H1 (cell line): ENCODE measurements around the gene TRIM41. TPM values are rescaled to one million over a fixed set of nuclear protein-coding genes. Genes with fewer than 3 reads are reported as not detected.

Source experiments
- CHD2 ChIP-seq: IDR thresholded peaks from 2 replicates; pipeline ENCODE4 v1.6.1; 2012; ENCODE audit warnings: low read length, improper control_type of control experiment
- CREB1 ChIP-seq: IDR thresholded peaks from 2 replicates; pipeline ENCODE4 v1.6.1; 2012; ENCODE audit warnings: inconsistent platforms
- GTF2F1 ChIP-seq: IDR thresholded peaks from 2 replicates; pipeline ENCODE4 v1.6.1; 2012; ENCODE audit warnings: low read depth, low read length, improper control_type of control experiment, borderline replicate concordance
- KDM1A ChIP-seq: fragments of 200-600, 300-600 bp; sonication (generic); IDR thresholded peaks from 2 replicates; pipeline ENCODE4 v1.7.1; 2016; ENCODE audit warnings: mild to moderate bottlenecking, low read length, borderline replicate concordance
- POLR2A ChIP-seq, 2 experiments: IDR thresholded peaks; 1 replicate in 1 of 2; 2 replicates in 1 of 2; pipeline ENCODE4 v1.6.1; 2011; ENCODE audit warnings: low read depth in 2 of 2, low read length in 2 of 2, mild to moderate bottlenecking in 2 of 2; ENCODE audit errors: control extremely low read depth in 1 of 2
- POLR2AphosphoS5 ChIP-seq: IDR thresholded peaks from 2 replicates; pipeline ENCODE4 v1.6.1; 2011; ENCODE audit warnings: low read depth, low read length
- SAP30 ChIP-seq: fragments of 300-600 bp; sonication (generic); IDR thresholded peaks from 2 replicates; pipeline ENCODE4 v1.7.1; 2012; ENCODE audit warnings: low read length, moderate library complexity, mild to moderate bottlenecking, inconsistent platforms; ENCODE audit not compliant: insufficient read depth, insufficient replicate concordance
- TAF1 ChIP-seq: IDR thresholded peaks from 2 replicates; pipeline ENCODE4 v1.6.1; 2011; ENCODE audit warnings: mild to moderate bottlenecking, low read depth, low read length
- TBP ChIP-seq: IDR thresholded peaks from 2 replicates; pipeline ENCODE4 v1.6.1; 2011; ENCODE audit warnings: low read depth, low read length, improper control_type of control experiment
- TCF12 ChIP-seq: IDR thresholded peaks from 2 replicates; pipeline ENCODE4 v1.6.1; 2011; ENCODE audit warnings: low read depth, mild to moderate bottlenecking, low read length
- ZNF274 ChIP-seq: IDR thresholded peaks from 2 replicates; pipeline ENCODE4 v1.7.0; 2012; ENCODE audit warnings: low read length, borderline replicate concordance; ENCODE audit errors: extremely low read depth
- polyA plus RNA-seq, 7 experiments: library from polyadenylated mRNA; depleted of rRNA in 3 of 7; stranded (reverse) in 5 of 7; unstranded in 2 of 7; fragments of >200 nt in 5 of 7; fragments of 200-250 nt in 2 of 7; gene quantifications; 1 replicate in 5 of 7; 2 replicates in 1 of 7; 4 replicates in 1 of 7; pipeline versions ENCODE4 v1.2.1 to v1.2.3, GENCODE V29; 2011 to 2013; ENCODE audit warnings: missing spikeins in 2 of 7, mixed read lengths in 2 of 7
- total RNA-seq: library from RNA; stranded (reverse); fragmentation: NEBNext Ultra II Directional; extraction: Animal tissue kit (Norgen Biotek cat#: 25700); gene quantifications from 2 replicates; pipeline ENCODE4 v1.2.1, GENCODE V29; 2021
- TF ChIP-seq, protein P1 (sequence below): IDR thresholded peaks from 2 replicates; pipeline ENCODE4 v1.6.1; 2012; ENCODE audit warnings: low read length, inconsistent platforms
- TF ChIP-seq, protein P2 (sequence below): IDR thresholded peaks from 2 replicates; pipeline ENCODE4 v1.6.1; 2012; ENCODE audit warnings: inconsistent platforms

TRIM41 gene
- total and polyA plus RNA-seq, 2 of the 8 experiments (the other 6 are each of a cell fraction or from before 2014, with no cell fraction given), result 12.9 to 21.6 TPM

DNA sequence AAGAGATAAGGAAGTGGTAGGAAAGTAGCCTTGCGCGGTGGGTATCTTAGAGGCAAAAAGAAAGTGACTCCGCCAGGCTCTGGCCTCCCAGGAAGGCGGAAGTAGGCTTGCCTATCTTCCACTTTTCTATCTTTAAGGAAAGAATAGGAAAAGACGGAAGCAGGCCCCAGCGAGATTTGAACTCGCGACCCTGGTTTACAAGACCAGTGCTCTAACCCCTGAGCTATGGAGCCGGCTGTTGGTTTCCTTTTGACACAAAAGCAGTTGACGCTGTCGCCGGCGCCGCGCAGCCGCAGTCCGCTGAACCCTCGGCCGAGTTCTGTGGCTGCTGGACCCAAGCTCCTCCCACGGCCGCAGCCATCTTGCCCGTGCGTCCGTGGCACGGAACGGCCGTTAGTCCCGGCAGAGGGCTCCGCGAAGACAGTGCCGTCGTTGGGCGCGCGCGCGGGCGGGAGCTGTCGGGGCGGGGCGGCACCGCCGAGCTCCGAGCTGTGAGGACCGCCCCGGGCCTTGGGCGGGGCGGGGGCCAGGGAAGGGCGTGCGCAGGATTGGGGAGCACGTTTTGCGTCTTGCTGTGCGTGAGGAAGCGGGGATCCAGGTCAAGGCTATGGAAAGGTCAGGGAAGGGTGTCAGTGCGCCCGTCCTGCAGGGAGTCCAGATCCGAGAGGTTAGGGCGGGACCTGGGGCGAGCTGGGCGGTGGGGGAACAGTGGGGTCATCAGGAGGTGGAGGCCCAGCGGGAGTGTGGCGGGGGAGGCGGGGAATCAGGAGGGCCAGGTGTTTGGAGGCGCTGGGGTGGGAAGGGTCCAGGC lies 31.4 kb upstream of the TRIM41 start (continued):
- TF ChIP-seq SAP30 (no peak), POLR2A (IDR thresholded peaks at IDR 0.05; ENCODE audit: control extremely low read depth in 1 of 2, low read depth in 2 of 2, low read length in 2 of 2) (no peak; a peak in 1 of 3 replicates), GTF2F1 (no peak), TCF12 (no peak), POLR2AphosphoS5 (no peak), ZNF274 (no peak), CHD2 (no peak), TAF1 (0 out of 2 replicates have a peak, but pooled peaks have one; percentile 40), TBP (peak; percentile 100), KDM1A (no peak), CREB1 (peak; percentile 44; the same call in 1 of the 2 replicates)
- TF ChIP-seq, protein P1, sequence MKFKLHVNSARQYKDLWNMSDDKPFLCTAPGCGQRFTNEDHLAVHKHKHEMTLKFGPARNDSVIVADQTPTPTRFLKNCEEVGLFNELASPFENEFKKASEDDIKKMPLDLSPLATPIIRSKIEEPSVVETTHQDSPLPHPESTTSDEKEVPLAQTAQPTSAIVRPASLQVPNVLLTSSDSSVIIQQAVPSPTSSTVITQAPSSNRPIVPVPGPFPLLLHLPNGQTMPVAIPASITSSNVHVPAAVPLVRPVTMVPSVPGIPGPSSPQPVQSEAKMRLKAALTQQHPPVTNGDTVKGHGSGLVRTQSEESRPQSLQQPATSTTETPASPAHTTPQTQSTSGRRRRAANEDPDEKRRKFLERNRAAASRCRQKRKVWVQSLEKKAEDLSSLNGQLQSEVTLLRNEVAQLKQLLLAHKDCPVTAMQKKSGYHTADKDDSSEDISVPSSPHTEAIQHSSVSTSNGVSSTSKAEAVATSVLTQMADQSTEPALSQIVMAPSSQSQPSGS, result peak; percentile 59; the same call in 1 of the 2 replicates
- TF ChIP-seq, protein P2, sequence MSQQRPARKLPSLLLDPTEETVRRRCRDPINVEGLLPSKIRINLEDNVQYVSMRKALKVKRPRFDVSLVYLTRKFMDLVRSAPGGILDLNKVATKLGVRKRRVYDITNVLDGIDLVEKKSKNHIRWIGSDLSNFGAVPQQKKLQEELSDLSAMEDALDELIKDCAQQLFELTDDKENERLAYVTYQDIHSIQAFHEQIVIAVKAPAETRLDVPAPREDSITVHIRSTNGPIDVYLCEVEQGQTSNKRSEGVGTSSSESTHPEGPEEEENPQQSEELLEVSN, result peak; percentile 17; the same call in 1 of the 2 replicates
